Activated T-helper 1 cell treated with anti-CD3 and anti-CD28 coated beads, Interleukin-12 subunit alpha, Interleukin-12 subunit beta, Interleukin-2, Interleukin-4 antibody, amounts not matched to agents 30 ng/mL and 10 ng/mL and 1 ng/mL, durations not matched to agents 14 hours and 24 hours and 36 hours (primary cell): ENCODE results near the gene VRK1. TPM values are rescaled to one million over a fixed set of nuclear protein-coding genes. Genes with fewer than 3 reads are reported as not detected.

Experiments used
- DNase-seq: peaks from one replicate; pipeline ENCODE4 v3.0.0; 2021; ENCODE audit warnings: low spot score
- H3K27ac Mint-ChIP-seq: one replicate; pipeline ENCODE4 v1.8.0; 2021; ENCODE audit warnings: mild to moderate bottlenecking, mixed read lengths
- H3K27me3 Mint-ChIP-seq: one replicate; pipeline ENCODE4 v1.8.0; 2022; ENCODE audit warnings: mild to moderate bottlenecking, moderate library complexity, mixed read lengths; ENCODE audit not compliant: insufficient read depth
- H3K36me3 Mint-ChIP-seq: one replicate; pipeline ENCODE4 v1.8.0; 2021; ENCODE audit warnings: low read depth, mixed read lengths
- H3K4me1 Mint-ChIP-seq: one replicate; pipeline ENCODE4 v1.8.0; 2021; ENCODE audit warnings: low read depth, mixed read lengths
- H3K4me3 Mint-ChIP-seq: one replicate; pipeline ENCODE4 v1.8.0; 2021; ENCODE audit warnings: mild to moderate bottlenecking, moderate library complexity, mixed read lengths
- H3K9me3 Mint-ChIP-seq: one replicate; pipeline ENCODE4 v1.8.0; 2021; ENCODE audit warnings: mixed read lengths
- intact Hi-C: fragments of 100-400 bp; cut with micrococcal nuclease; formaldehyde crosslinking; loops from one replicate; pipeline ENCODE4 v1.15.1; 2024
- total RNA-seq: library from RNA; stranded (reverse); gene quantifications from 2 replicates; pipeline ENCODE4 v1.2.3, GENCODE V29; 2022

The VRK1 gene
- total RNA-seq, 1 donor from 2014 or later, result 79.4 TPM

DNA sequence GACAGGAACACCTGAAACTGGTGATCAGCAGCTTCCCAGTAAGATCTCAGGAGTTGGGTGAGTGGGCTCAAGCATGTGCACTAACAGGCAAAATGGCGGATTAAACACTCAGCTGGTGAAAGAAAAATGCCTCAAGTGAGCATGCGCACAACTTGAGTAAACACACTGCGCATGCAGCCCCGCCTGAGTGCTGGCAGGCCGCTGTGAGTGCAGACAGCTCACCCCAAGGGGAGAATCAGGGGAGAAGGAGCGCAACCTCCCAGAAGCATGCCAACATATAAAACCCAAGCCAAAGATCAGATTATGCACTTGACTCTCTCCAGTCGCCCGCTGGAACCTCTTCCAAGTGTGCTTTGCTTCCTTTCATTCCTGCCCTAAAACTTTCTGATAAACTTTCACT is 125.8 kb downstream of the VRK1 start:
- Mint-ChIP-seq H3K9me3 (peaks cover 5% of the 10 kb centered on the region), H3K4me3 (no peak overlapping the region), H3K27ac (no peak overlapping the region), H3K4me1 (no peaks in the 10 kb centered on the region), H3K27me3 (no peaks in the 10 kb centered on the region), H3K36me3 (no peaks in the 10 kb centered on the region)
- intact Hi-C loops, result no loop called here
- DNase-seq, result no peak

DNA sequence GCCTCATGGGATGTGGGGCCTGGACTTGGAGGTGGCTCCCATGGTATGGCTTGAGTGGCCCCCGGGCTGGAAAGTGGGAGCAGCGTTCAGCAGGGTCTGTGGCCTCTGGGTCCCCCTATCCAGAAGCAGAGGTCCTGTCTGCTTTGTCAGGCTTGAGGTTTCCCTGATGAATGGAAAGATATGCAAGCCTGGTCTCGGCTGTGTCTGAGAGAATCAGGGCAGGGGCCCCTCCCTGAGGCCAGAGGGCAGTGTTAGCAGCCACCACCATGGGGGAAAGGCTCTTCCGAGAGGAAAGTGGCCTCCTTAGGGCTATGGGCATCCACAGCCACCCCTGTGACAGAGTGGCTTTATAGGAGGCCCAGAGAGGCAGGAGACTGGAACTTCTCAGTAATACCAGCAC is 128.2 kb downstream of the VRK1 start:
- peaks cover 5% of the 10 kb centered on the region for H3K9me3 Mint-ChIP-seq
- no peaks in the 10 kb centered on the region for H3K36me3 Mint-ChIP-seq
- H3K27me3 Mint-ChIP-seq, result no peaks in the 10 kb centered on the region
- no peak for DNase-seq
- H3K4me3 Mint-ChIP-seq, result no peak overlapping the region
- H3K27ac Mint-ChIP-seq, result no peak overlapping the region
- H3K4me1 Mint-ChIP-seq, result no peaks in the 10 kb centered on the region
- intact Hi-C loops, result no loop called here

DNA sequence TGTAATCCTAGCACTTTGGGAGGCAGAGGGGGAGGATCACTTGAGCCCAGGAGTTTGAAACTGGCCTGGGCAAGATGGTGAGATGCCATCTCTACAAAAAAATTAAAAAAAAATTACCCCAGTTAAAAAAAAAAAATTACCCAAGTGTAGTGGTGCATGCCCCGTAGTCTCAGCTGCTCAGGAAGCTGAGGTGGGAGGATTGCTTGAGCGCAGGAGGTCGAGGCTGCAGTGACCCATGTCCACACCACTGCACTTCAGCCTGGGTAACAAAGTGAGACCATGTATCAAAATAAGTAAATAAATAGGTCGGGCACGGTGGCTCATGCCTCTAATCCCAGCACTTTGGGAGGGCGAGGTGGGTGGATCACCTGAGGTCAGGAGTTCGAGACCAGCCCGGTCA is 128.8 kb downstream of the VRK1 start:
- Mint-ChIP-seq H3K27ac (no peak overlapping the region), H3K9me3 (peaks cover 5% of the 10 kb centered on the region), H3K36me3 (no peaks in the 10 kb centered on the region), H3K4me1 (no peaks in the 10 kb centered on the region), H3K27me3 (no peaks in the 10 kb centered on the region), H3K4me3 (no peak overlapping the region)
- DNase-seq, result no peak
- intact Hi-C loops, result no loop called here

DNA sequence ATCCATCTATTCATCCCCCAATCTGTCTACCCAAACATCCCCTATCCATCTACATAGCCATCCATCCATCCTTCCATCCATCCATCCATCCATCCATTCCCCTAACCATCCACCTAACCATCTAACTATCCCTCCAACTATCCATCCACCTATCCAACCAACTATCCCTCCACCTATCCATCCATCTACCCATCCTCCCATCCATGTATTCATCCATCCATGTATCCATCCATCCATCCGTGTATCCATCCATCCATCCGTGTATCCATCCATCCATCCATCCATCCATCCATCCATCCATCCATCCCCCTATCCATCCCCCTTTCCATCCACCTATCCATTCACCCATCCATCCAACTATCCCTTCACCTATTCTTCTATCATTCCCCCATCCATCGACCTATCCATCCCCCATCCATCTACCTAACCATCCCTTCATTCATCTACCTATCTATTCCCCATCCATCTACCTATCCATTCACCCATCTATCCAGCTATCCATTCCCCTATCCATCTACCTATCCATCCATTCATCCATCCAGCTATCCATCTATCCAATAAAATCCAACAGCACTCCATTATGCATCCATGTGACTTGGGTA is 131.7 kb downstream of the VRK1 start:
- H3K27me3 Mint-ChIP-seq, result no peaks in the 10 kb centered on the region
- no peak for DNase-seq
- H3K9me3 Mint-ChIP-seq, result no peaks in the 10 kb centered on the region
- intact Hi-C loops, result no loop called here
- no peak overlapping the region for H3K27ac Mint-ChIP-seq
- no peaks in the 10 kb centered on the region for H3K4me1 Mint-ChIP-seq
- H3K36me3 Mint-ChIP-seq, result no peaks in the 10 kb centered on the region
- no peak overlapping the region for H3K4me3 Mint-ChIP-seq

DNA sequence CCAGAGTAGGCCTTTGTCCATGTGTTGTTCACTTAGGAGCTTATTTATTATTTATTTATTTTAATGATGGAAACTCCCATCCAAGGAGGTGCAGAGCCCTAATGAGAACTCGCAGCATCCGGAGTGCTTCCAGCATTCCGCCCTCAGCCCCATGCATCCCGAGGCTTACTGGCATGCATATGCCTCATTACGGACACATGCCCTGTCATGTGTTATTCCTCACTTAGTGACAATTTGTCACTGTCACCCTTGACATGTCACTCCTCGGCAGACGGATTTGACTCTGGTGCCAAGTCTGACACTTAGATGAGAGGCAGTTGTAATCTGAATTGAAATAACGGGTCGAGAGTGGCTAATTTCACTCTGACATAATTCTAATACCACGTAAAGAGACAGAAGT is 132.8 kb downstream of the VRK1 start:
- H3K27ac Mint-ChIP-seq, result no peak overlapping the region

DNA sequence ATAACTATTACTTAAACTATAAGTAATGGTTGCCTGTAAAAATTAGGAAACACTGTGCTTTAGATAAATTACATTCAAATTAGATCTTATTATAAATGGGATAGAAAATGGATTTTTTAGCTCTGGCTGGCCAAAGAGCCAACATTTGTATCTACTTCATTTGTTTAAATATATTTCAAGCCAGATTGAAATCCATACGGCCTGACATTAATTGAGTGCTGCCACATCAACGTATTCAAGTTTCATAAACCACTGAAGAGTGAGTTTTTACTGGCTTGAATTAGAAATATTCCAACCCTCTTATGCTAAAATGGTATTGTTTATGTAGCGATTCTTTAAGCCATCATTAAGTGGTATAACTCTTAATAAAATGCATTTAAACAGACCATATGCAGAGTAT is 133.3 kb downstream of the VRK1 start:
- no peak overlapping the region for H3K4me3 Mint-ChIP-seq
- intact Hi-C loops, result no loop called here
- no peaks in the 10 kb centered on the region for H3K27me3 Mint-ChIP-seq
- no peak overlapping the region for H3K27ac Mint-ChIP-seq
- H3K36me3 Mint-ChIP-seq, result no peaks in the 10 kb centered on the region
- no peaks in the 10 kb centered on the region for H3K9me3 Mint-ChIP-seq
- no peaks in the 10 kb centered on the region for H3K4me1 Mint-ChIP-seq
- DNase-seq, result no peak

More for the DNA sequence above, 132.8 kb downstream of the VRK1 start:
- H3K9me3 Mint-ChIP-seq, result no peaks in the 10 kb centered on the region
- H3K4me1 Mint-ChIP-seq, result no peaks in the 10 kb centered on the region
- H3K4me3 Mint-ChIP-seq, result no peak overlapping the region
- no peak for DNase-seq
- intact Hi-C loops, result no loop called here
- no peaks in the 10 kb centered on the region for H3K36me3 Mint-ChIP-seq
- no peaks in the 10 kb centered on the region for H3K27me3 Mint-ChIP-seq
